LNCaP clone FGC (cell line): ENCODE results near the gene HECTD1.

ENCODE experiments used
- DNase-seq: peaks from one replicate; pipeline ENCODE4 v3.0.0-alpha.2; 2011; ENCODE audit warnings: low read depth
- H3K4me3 ChIP-seq: 2 replicates; pipeline ENCODE4 v1.5.1; 2011; ENCODE audit warnings: mild to moderate bottlenecking, low read depth, low read length, control low read depth
- CTCF ChIP-seq: IDR thresholded peaks from 2 replicates; pipeline ENCODE4 v1.5.1; 2012; ENCODE audit warnings: mild to moderate bottlenecking; ENCODE audit not compliant: control insufficient read depth, insufficient read depth; ENCODE audit errors: extremely low read depth

Gene HECTD1

DNA sequence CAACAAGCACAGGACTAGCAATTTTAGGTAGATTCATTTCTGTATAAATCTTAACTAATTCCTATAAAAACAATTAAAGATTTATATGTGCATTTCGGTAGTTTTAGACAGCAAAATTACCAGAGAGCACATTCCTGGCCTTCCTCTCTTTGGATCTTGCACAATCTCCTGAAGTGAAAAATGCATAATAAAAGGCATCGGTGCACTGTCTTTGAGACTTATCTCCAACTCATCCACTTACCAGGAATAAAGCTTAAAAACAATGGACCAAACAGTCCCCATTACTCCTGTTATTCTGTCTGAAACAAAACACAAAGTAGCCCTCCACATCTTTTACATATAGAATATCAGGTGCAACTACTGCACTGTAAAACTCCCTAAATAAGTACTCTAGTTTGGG lies 69.3 kb downstream of the HECTD1 start:
- TF ChIP-seq CTCF = no peak
- no peak overlapping the region for H3K4me3 ChIP-seq
- DNase-seq = no peak

DNA sequence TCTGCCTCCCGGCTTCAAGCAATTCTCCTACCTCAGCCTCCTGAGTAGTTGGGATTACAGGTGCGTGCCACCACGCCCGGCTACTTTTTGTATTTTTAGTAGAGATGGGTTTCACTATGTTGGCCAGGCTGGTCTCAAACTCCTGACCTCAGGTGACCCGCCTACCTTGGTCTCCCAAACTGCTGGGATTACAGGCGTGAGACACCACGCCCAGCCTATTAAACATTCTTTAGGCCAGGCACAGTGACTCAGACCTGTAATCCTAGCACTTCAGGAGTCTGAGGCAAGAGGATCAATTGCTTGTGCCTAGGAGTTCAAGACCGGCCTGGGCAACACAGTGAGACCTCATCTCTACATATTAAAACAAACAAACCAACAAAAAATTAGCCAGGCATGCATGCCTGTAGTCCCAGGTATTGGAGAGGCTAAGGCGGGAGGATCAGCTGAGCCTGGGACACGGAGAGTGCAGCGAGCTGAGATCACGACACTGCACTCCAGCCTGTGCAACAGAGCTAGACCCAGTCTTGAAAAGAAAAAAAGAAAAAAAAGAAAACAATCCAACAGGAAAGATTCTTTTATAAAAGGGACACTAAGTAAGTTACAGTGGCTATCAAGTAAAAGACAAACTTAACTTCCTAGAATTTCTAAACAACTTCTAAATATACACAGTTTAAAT lies 70.2 kb downstream of the HECTD1 start:
- no peak for TF ChIP-seq CTCF
- no peak overlapping the region for H3K4me3 ChIP-seq
- no peak for DNase-seq

GRCh38 chr14:31133133-31133532 lies 74.5 kb downstream of the HECTD1 start:
- DNase-seq = no peak
- no peak for TF ChIP-seq CTCF
- no peak overlapping the region for H3K4me3 ChIP-seq

GRCh38 chr14:31128601-31129526 lies 78.7 kb downstream of the HECTD1 start:
- DNase-seq = no peak
- no peak for TF ChIP-seq CTCF
- H3K4me3 ChIP-seq = no peak overlapping the region

GRCh38 chr14:31127690-31128089 lies 79.9 kb downstream of the HECTD1 start:
- no peak for DNase-seq
- no peak for TF ChIP-seq CTCF
- H3K4me3 ChIP-seq = no peak overlapping the region

DNA sequence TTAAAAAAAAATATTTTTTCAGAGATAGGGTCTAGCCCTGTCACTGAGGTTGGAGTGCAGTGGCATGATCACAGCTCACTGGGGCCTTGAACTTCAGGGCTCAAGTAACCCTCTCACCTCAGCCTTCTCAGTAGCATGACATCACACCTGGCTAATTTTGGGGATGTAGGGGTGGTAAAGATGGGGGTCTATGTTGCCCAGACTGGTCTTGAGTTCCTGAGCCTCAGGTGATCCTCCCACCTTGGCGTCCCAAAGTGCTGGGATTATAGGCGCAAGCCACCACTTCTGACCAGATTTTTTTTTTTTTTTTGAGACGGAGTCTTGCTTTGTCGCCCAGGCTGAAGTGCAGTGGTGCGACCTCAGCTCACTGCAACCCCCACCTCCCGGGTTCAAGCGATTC lies 80.9 kb downstream of the HECTD1 start:
- no peak for TF ChIP-seq CTCF
- DNase-seq = no peak
- H3K4me3 ChIP-seq = no peak overlapping the region
